Neural cell (in vitro differentiated cells): Measurements from ENCODE around the gene IL23A.
"Not testable (repeated sequence)": the region's sequence is repeated elsewhere in the genome, so short reads cannot be mapped to it uniquely, and the experiment has no call there.

Experiments used
- CTCF ChIP-seq: fragments of 450-650 bp; IDR thresholded peaks from 2 replicates; pipeline ENCODE4 v1.5.1; 2014; ENCODE audit warnings: antibody characterized with exemption, mild to moderate bottlenecking, moderate library complexity; ENCODE audit not compliant: poor library complexity, severe bottlenecking
- EP300 ChIP-seq: fragments of 450-650 bp; conservative IDR thresholded peaks from 2 replicates; pipeline ENCODE4 v1.6.1; 2014; ENCODE audit warnings: antibody characterized with exemption, mild to moderate bottlenecking, moderate library complexity; ENCODE audit not compliant: poor library complexity, severe bottlenecking
- EZH2 ChIP-seq: fragments of 200-600, 300-800 bp; shearing (Covaris generic), sonication (generic); IDR thresholded peaks from 2 replicates; pipeline ENCODE4 v1.6.1; 2014; ENCODE audit warnings: antibody characterized with exemption, low read length, borderline replicate concordance, mild to moderate bottlenecking; ENCODE audit not compliant: insufficient read depth, poor library complexity, severe bottlenecking
- MXI1 ChIP-seq: fragments of 450-650 bp; conservative IDR thresholded peaks from 2 replicates; pipeline ENCODE4 v1.6.1; 2014; ENCODE audit warnings: antibody characterized with exemption, mild to moderate bottlenecking; ENCODE audit not compliant: poor library complexity, severe bottlenecking
- POLR2AphosphoS5 ChIP-seq: IDR thresholded peaks from 2 replicates; pipeline ENCODE4 v1.6.1; 2012
- REST ChIP-seq: IDR thresholded peaks from 2 replicates; pipeline ENCODE4 v1.6.1; 2012; ENCODE audit warnings: borderline replicate concordance
- SMC3 ChIP-seq: fragments of 450-650 bp; conservative IDR thresholded peaks from 2 replicates; pipeline ENCODE4 v1.6.1; 2014; ENCODE audit warnings: antibody characterized with exemption, mild to moderate bottlenecking, moderate library complexity; ENCODE audit not compliant: poor library complexity
- TAF1 ChIP-seq: IDR thresholded peaks from 2 replicates; pipeline ENCODE4 v1.6.1; 2012; ENCODE audit warnings: low read depth

- not testable (repeated sequence) for TF ChIP-seq CTCF, REST, MXI1, EZH2, EP300, SMC3, TAF1, POLR2AphosphoS5
Observed at GRCh38 chr12:56347255-56347654, 8.6 kb downstream of the IL23A start.
